Measurements from ENCODE around the gene CCND2. TPM values are rescaled to one million over a fixed set of nuclear protein-coding genes. Genes with fewer than 3 reads are reported as not detected.

CCND2 gene
- total and polyA plus RNA-seq, 2 of the 8 experiments (the other 6 are each of a cell fraction or from before 2014, with no cell fraction given) = 41.7 to 223 TPM

GRCh38 chr12:4250691-4251090, 22.9 kb upstream of the CCND2 start:
- no peaks in the 10 kb centered on the region for H4K20me1 ChIP-seq (replicated peaks in 1 of 2; ENCODE audit: control insufficient read depth in 1 of 2, insufficient read depth in 2 of 2, low read length in 2 of 2)
- no peak overlapping the region for H3K14ac ChIP-seq (ENCODE audit: insufficient read length)
- no peak overlapping the region for H3K27ac ChIP-seq (ENCODE audit: low read depth, low read length)
- H2BK15ac ChIP-seq (ENCODE audit: low read length) = no peak overlapping the region
- no peak overlapping the region for H3K56ac ChIP-seq (replicated peaks; ENCODE audit: insufficient read length, low read depth, low read length)
- no peak overlapping the region for H2AFZ ChIP-seq (ENCODE audit: low read length)
- no peaks in the 10 kb centered on the region for H3K27me3 ChIP-seq (replicated peaks in 1 of 4; ENCODE audit: control insufficient read depth in 3 of 4, extremely low read depth in 1 of 4, insufficient read depth in 3 of 4, low read length in 3 of 4)
- no peak overlapping the region for H3K4me3 ChIP-seq (ENCODE audit: extremely low read depth in 1 of 4, insufficient read depth in 2 of 4, low read depth in 3 of 4, low read length in 4 of 4)
- FAIRE-seq (no peak), DNase-seq (ENCODE audit: low read depth in 1 of 2, low spot score in 2 of 2) (no peak)
- peaks cover 0 to 12% (median 0%) of the 10 kb centered on the region in 4 experiments; a peak in 4 of 7 replicates for H3K4me1 ChIP-seq (replicated peaks in 1 of 4; ENCODE audit: control insufficient read depth in 3 of 4, insufficient read depth in 4 of 4, low read length in 3 of 4)
- H3K18ac ChIP-seq (ENCODE audit: extremely low read depth, low read length) = no peak overlapping the region
- H4K91ac ChIP-seq (replicated peaks; ENCODE audit: insufficient read length, low read length) = no peak overlapping the region
- POLR2A ChIA-PET (ENCODE audit: partially characterized antibody) = interaction anchor here (1.1 to 1.6 kb wide), 3 partner anchors 10 to 86 kb away, joined by 3 to 5 read pairs (median 5); no protein-coding TSS in a partner anchor
- H2AK5ac ChIP-seq (ENCODE audit: low read depth, low read length) = no peak overlapping the region
- WGBS, 2 experiments (ENCODE audit: extremely low coverage in 1 of 2, insufficient coverage in 1 of 2, insufficient read length in 1 of 2, insufficient replicate concordance in 2 of 2, low coverage in 1 of 2, low lambda C conversion rate in 2 of 2, missing lambda C conversion rate in 1 of 2) = 72% methylated on average over 6 of the region's 8 CpGs; no CpG with 5 or more reads in 1 of the 2 experiments
- H3K79me2 ChIP-seq (ENCODE audit: control insufficient read depth in 1 of 2, insufficient read depth in 2 of 2, low read length in 2 of 2) = no peaks in the 10 kb centered on the region
- CTCF ChIA-PET (ENCODE audit: partially characterized antibody) = interaction anchor here (0.6 to 1.6 kb wide), 6 partner anchors 13 to 252 kb away, joined by 3 to 5 read pairs (median 4); no protein-coding TSS in a partner anchor
- no peak overlapping the region; the same call in 1 of the 2 replicates for H4K8ac ChIP-seq (ENCODE audit: extremely low read depth, insufficient read depth, low read length)
- no peak overlapping the region for H3K4me2 ChIP-seq (ENCODE audit: insufficient read depth in 1 of 2, low read depth in 2 of 2, low read length in 2 of 2)
- H3K23ac ChIP-seq (ENCODE audit: insufficient read length) = no peak overlapping the region
- H2BK12ac ChIP-seq (ENCODE audit: low read depth, low read length) = no peak overlapping the region
- H3K9ac ChIP-seq (replicated peaks in 1 of 4; ENCODE audit: extremely low read depth in 1 of 4, low read depth in 3 of 4, low read length in 3 of 4) = no peak overlapping the region
- H3K79me1 ChIP-seq (ENCODE audit: low read depth, low read length) = no peaks in the 10 kb centered on the region
- no peaks in the 10 kb centered on the region for H3K36me3 ChIP-seq (ENCODE audit: control insufficient read depth in 2 of 4, insufficient read depth in 4 of 4, low read length in 3 of 4)
- no peak overlapping the region for H3K4ac ChIP-seq (replicated peaks; ENCODE audit: insufficient read length, low read depth, low read length)
- TF ChIP-seq KDM4A (IDR thresholded peaks at IDR 0.05; ENCODE audit: low read depth, low read length, severe bottlenecking) = no peak
- TF ChIP-seq NANOG (IDR thresholded peaks at IDR 0.05; ENCODE audit: insufficient read depth, low read depth, low read length, poor library complexity, severe bottlenecking) = no peak
- no peak overlapping the region for H2BK20ac ChIP-seq (ENCODE audit: low read length)
- no peak overlapping the region for H2BK120ac ChIP-seq (replicated peaks; ENCODE audit: low read depth, low read length)
- H3K9me3 ChIP-seq (ENCODE audit: insufficient read depth in 2 of 2, low read depth in 1 of 2, low read length in 1 of 2) = no peaks in the 10 kb centered on the region
- H3K23me2 ChIP-seq (ENCODE audit: low read depth, low read length) = no peaks in the 10 kb centered on the region
- no peak overlapping the region for H2BK5ac ChIP-seq (ENCODE audit: low read depth, low read length)
- no peak overlapping the region for H4K5ac ChIP-seq (ENCODE audit: insufficient read length, low read depth, low read length)
